SU-DHL-6 (cell line): Measurements from ENCODE around the gene CLDN7.

Experiments used
- H2AFZ ChIP-seq: fragments of 200-600 bp; sonication (generic); 2 replicates; pipeline ENCODE4 v1.6.1; 2014; ENCODE audit warnings: low read depth, mild to moderate bottlenecking, moderate library complexity, mixed read lengths, antibody characterized with exemption, low read length; ENCODE audit not compliant: severe bottlenecking
- H3F3A ChIP-seq: fragments of 200-600 bp; shearing (Covaris generic); 2 replicates; pipeline ENCODE4 v1.6.0; 2016; ENCODE audit warnings: antibody characterized with exemption, mild to moderate bottlenecking; ENCODE audit not compliant: insufficient read depth
- H3K27ac ChIP-seq: fragments of 200-600 bp; sonication (generic); 2 replicates; pipeline ENCODE4 v1.5.1; 2016; ENCODE audit warnings: low read depth, mild to moderate bottlenecking, low read length, moderate library complexity, mixed read lengths
- H3K27me3 ChIP-seq: fragments of 200-600 bp; sonication (generic), shearing (Covaris generic); 2 replicates; pipeline ENCODE4 v1.6.0; 2014; ENCODE audit warnings: mild to moderate bottlenecking, low read length
- H3K36me3 ChIP-seq: fragments of 200-600 bp; sonication (generic); 2 replicates; pipeline ENCODE4 v1.6.1; 2014; ENCODE audit warnings: mild to moderate bottlenecking, low read length, mixed read lengths
- H3K4me2 ChIP-seq: fragments of 300-600, 200-600 bp; shearing (Covaris generic), sonication (generic); 2 replicates; pipeline ENCODE4 v1.6.0; 2014; ENCODE audit warnings: low read length, low read depth, mild to moderate bottlenecking; ENCODE audit not compliant: poor library complexity, severe bottlenecking
- H3K4me3 ChIP-seq: fragments of 200-600 bp; sonication (generic); 2 replicates; pipeline ENCODE4 v1.5.1; 2014; ENCODE audit warnings: antibody characterized with exemption, low read length, mild to moderate bottlenecking, mixed read lengths; ENCODE audit not compliant: insufficient read depth, poor library complexity, severe bottlenecking
- H3K79me2 ChIP-seq: fragments of 200-600 bp; sonication (generic); 2 replicates; pipeline ENCODE4 v1.6.1; 2014; ENCODE audit warnings: mild to moderate bottlenecking, low read length, moderate library complexity; ENCODE audit not compliant: insufficient read depth
- H3K9ac ChIP-seq: fragments of 200-600 bp; sonication (generic); 2 replicates; pipeline ENCODE4 v1.7.0; 2014; ENCODE audit warnings: mild to moderate bottlenecking, low read length
- H3K9me2 ChIP-seq: fragments of 200-600 bp; sonication (generic); replicated peaks from 2 replicates; pipeline ENCODE4 v1.6.1; 2014; ENCODE audit warnings: low read length; ENCODE audit not compliant: insufficient read depth
- H3K9me3 ChIP-seq: fragments of 200-600 bp; sonication (generic); 2 replicates; pipeline ENCODE4 v1.6.1; 2014; ENCODE audit warnings: low read length, mixed read lengths; ENCODE audit not compliant: insufficient read depth
- H4K20me1 ChIP-seq: fragments of 200-600 bp; sonication (generic); 2 replicates; pipeline ENCODE4 v1.6.1; 2014; ENCODE audit warnings: low read depth, mild to moderate bottlenecking, antibody characterized with exemption, low read length, moderate library complexity, mixed read lengths
- CTCF ChIP-seq: fragments of 200-600 bp; sonication (generic); IDR thresholded peaks from one replicate; pipeline ENCODE4 v1.5.1; 2017; ENCODE audit warnings: antibody characterized with exemption, mild to moderate bottlenecking, low read length, moderate library complexity; ENCODE audit not compliant: insufficient read depth, poor library complexity, severe bottlenecking
- EZH2phosphoT487 ChIP-seq: fragments of 200-600 bp; sonication (generic), shearing (Covaris generic); conservative IDR thresholded peaks from 2 replicates; pipeline ENCODE4 v1.6.1; 2018; ENCODE audit warnings: mild to moderate bottlenecking, antibody characterized with exemption, low read length, moderate library complexity, mixed read lengths

The CLDN7 gene

GRCh38 chr17:7252176-7253043 lies 9.9 kb downstream of the CLDN7 start, which contains the start of gene ELP5:
TSS of gene ELP5 (plus strand) at chr17:7252215. CDS start at chr17:7252551, 336 bp downstream.
- H3K9me2 ChIP-seq, result no peaks in the 10 kb centered on the region
- peaks cover 6% of the 10 kb centered on the region; the same call in 1 of the 2 replicates for H3K36me3 ChIP-seq
- no peaks in the 10 kb centered on the region for H4K20me1 ChIP-seq
- H3K27ac ChIP-seq, result peak within 1 kb of the TSS; percentile 81
- H3K4me2 ChIP-seq, result peak within 1 kb of the TSS; percentile 84
- H3K4me3 ChIP-seq, result peak within 1 kb of the TSS; percentile 90
- 0 out of 2 replicates have a peak, but pooled peaks cover 3% of the 10 kb centered on the region for H3F3A ChIP-seq
- no peaks in the 10 kb centered on the region for H3K9me3 ChIP-seq
- TF ChIP-seq CTCF (no peak), EZH2phosphoT487 (no peak)
- peak within 1 kb of the TSS; percentile 57 for H2AFZ ChIP-seq
- H3K9ac ChIP-seq, result peak within 1 kb of the TSS; percentile 99
- no peaks in the 10 kb centered on the region for H3K27me3 ChIP-seq
- H3K79me2 ChIP-seq, result peaks cover 52% of the 10 kb centered on the region

- Histone ChIP-seq H3K4me3 (peak within 1 kb of the TSS; percentile 90), H3K9me3 (no peaks in the 10 kb centered on the region), H3K9ac (peak within 1 kb of the TSS; percentile 99), H3K36me3 (peaks cover 6% of the 10 kb centered on the region; the same call in 1 of the 2 replicates), H3K27ac (peak within 1 kb of the TSS; percentile 81), H3K9me2 (no peaks in the 10 kb centered on the region), H4K20me1 (no peaks in the 10 kb centered on the region), H3K4me2 (peak within 1 kb of the TSS; percentile 84), H3K79me2 (peaks cover 57% of the 10 kb centered on the region), H3F3A (0 out of 2 replicates have a peak, but pooled peaks cover 3% of the 10 kb centered on the region), H3K27me3 (no peaks in the 10 kb centered on the region), H2AFZ (peak within 1 kb of the TSS; percentile 57)
- TF ChIP-seq CTCF (no peak), EZH2phosphoT487 (no peak)
Measured at GRCh38 chr17:7251661-7252175, 10.6 kb downstream of the CLDN7 start, which contains the start of gene CTDNEP1. TSS of gene CTDNEP1 (minus strand) at chr17:7251734. CDS start at chr17:7251296, 438 bp downstream.

GRCh38 chr17:7250695-7251627 lies 11.3 kb downstream of the CLDN7 start:
- Histone ChIP-seq H3K4me2 (peak overlapping the region; percentile 77), H3K4me3 (peak overlapping the region; percentile 90), H3K9ac (peak overlapping the region; percentile 99), H3K79me2 (peaks cover 63% of the 10 kb centered on the region), H3K9me3 (no peaks in the 10 kb centered on the region), H3F3A (peaks cover 6% of the 10 kb centered on the region), H3K36me3 (peaks cover 6% of the 10 kb centered on the region; the same call in 1 of the 2 replicates), H3K27me3 (no peaks in the 10 kb centered on the region), H2AFZ (no peak overlapping the region), H3K27ac (peak overlapping the region; percentile 76), H3K9me2 (no peaks in the 10 kb centered on the region), H4K20me1 (no peaks in the 10 kb centered on the region)
- TF ChIP-seq EZH2phosphoT487 (no peak), CTCF (no peak)
